ENCODE measurements around the gene MYO7B. TPM values are rescaled to one million over a fixed set of nuclear protein-coding genes. Genes with fewer than 3 reads are reported as not detected.
"Not testable (repeated sequence)": the region's sequence is repeated elsewhere in the genome, so short reads cannot be mapped to it uniquely, and the experiment has no call there.

The MYO7B gene
- total and polyA plus RNA-seq, 2 donors (not counting 1 experiment from before 2014, with no cell fraction given): 5.0 to 68.2 TPM

GRCh38 chr2:127523269-127523939, 12.1 kb upstream of the MYO7B start:
- 92% methylated on average over 5 of the region's 8 CpGs for WGBS (ENCODE audit: insufficient coverage)
- Histone ChIP-seq H3K9me3 (ENCODE audit: control extremely low read depth in 1 of 3, control insufficient read depth in 2 of 3, insufficient read depth in 1 of 3, low read length in 2 of 3) (no peaks in the 10 kb centered on the region), H3K36me3 (replicated peaks in 1 of 2; ENCODE audit: control extremely low read depth in 1 of 2, control insufficient read depth in 1 of 2, extremely low read depth in 1 of 2, insufficient read depth in 2 of 2, low read length in 1 of 2) (peaks cover 6 to 39% of the 10 kb centered on the region in 2 experiments), H3K9ac (ENCODE audit: low read length) (no peak overlapping the region), H3K27ac (ENCODE audit: low read length in 2 of 2) (peak overlapping the region in 1 of 2 donors; percentile 2), H3K4me1 (ENCODE audit: control insufficient read depth in 2 of 2, insufficient read depth in 2 of 2, low read length in 2 of 2) (peaks cover 17 to 21% of the 10 kb centered on the region in 2 donors), H3K27me3 (replicated peaks in 1 of 4; ENCODE audit: control extremely low read depth in 1 of 4, control insufficient read depth in 3 of 4, insufficient read depth in 4 of 4, low read length in 3 of 4) (no peaks in the 10 kb centered on the region), H3K4me3 (ENCODE audit: control extremely low read depth in 1 of 5, extremely low read depth in 1 of 5, insufficient read depth in 1 of 5, low read depth in 2 of 5, low read length in 4 of 5) (no peak overlapping the region), H3K79me2 (ENCODE audit: control insufficient read depth, insufficient read depth, low read length) (peaks cover 80% of the 10 kb centered on the region), H2AFZ (ENCODE audit: insufficient read depth, low read depth, low read length, poor library complexity, severe bottlenecking) (no peak overlapping the region), H4K20me1 (ENCODE audit: control insufficient read depth, insufficient read depth, low read length, poor library complexity, severe bottlenecking) (peaks cover 11% of the 10 kb centered on the region), H3K4me2 (replicated peaks; ENCODE audit: low read depth, low read length, poor library complexity, severe bottlenecking) (no peak overlapping the region)
- ChIA-PET CTCF (no interaction called here), POLR2A (no interaction called here)
- intact Hi-C loops (cut with micrococcal nuclease): no loop called here
- H3K27ac Mint-ChIP-seq: peak overlapping the region; percentile 12
- no peaks in the 10 kb centered on the region for H3K9me3 Mint-ChIP-seq (ENCODE audit: insufficient read depth)
- no peak for DNase-seq
- TF ChIP-seq EZH2 (IDR thresholded peaks at IDR 0.05; ENCODE audit: borderline replicate concordance, insufficient read depth, low read depth, low read length, poor library complexity, severe bottlenecking): no peak
- no peak for TF ChIP-seq CTCF (IDR thresholded peaks at IDR 0.05)
- no peak for ATAC-seq (ENCODE audit: low read depth)
- H3K4me1 Mint-ChIP-seq: peaks cover 38% of the 10 kb centered on the region
- peak overlapping the region; percentile 36 for H3K4me3 Mint-ChIP-seq
- H3K27me3 Mint-ChIP-seq: no peaks in the 10 kb centered on the region

- H3K4me2 ChIP-seq (replicated peaks; ENCODE audit: low read depth, low read length, poor library complexity, severe bottlenecking); H3K9me3 Mint-ChIP-seq (ENCODE audit: insufficient read depth); H3K27me3 ChIP-seq (replicated peaks in 1 of 4; ENCODE audit: control extremely low read depth in 1 of 4, control insufficient read depth in 3 of 4, insufficient read depth in 4 of 4, low read length in 3 of 4); ATAC-seq (ENCODE audit: low read depth); intact Hi-C loops (cut with micrococcal nuclease); DNase-seq; CTCF ChIA-PET; H3K9me3 ChIP-seq (ENCODE audit: control extremely low read depth in 1 of 3, control insufficient read depth in 2 of 3, insufficient read depth in 1 of 3, low read length in 2 of 3); H3K9ac ChIP-seq (ENCODE audit: low read length); H2AFZ ChIP-seq (ENCODE audit: insufficient read depth, low read depth, low read length, poor library complexity, severe bottlenecking); H3K4me3 ChIP-seq (ENCODE audit: control extremely low read depth in 1 of 5, extremely low read depth in 1 of 5, insufficient read depth in 1 of 5, low read depth in 2 of 5, low read length in 4 of 5); H3K27ac ChIP-seq (ENCODE audit: low read length in 2 of 2); POLR2A ChIA-PET; H3K27me3 Mint-ChIP-seq: not testable (repeated sequence)
- peaks cover 11% of the 10 kb centered on the region for H4K20me1 ChIP-seq (ENCODE audit: control insufficient read depth, insufficient read depth, low read length, poor library complexity, severe bottlenecking)
- peaks cover 38% of the 10 kb centered on the region for H3K4me1 Mint-ChIP-seq
- H3K36me3 ChIP-seq (replicated peaks in 1 of 2; ENCODE audit: control extremely low read depth in 1 of 2, control insufficient read depth in 1 of 2, extremely low read depth in 1 of 2, insufficient read depth in 2 of 2, low read length in 1 of 2): peaks cover 6 to 32% of the 10 kb centered on the region in 2 experiments
- H3K4me3 Mint-ChIP-seq: peak overlapping the region; percentile 36
- peaks cover 17 to 21% of the 10 kb centered on the region in 2 donors for H3K4me1 ChIP-seq (ENCODE audit: control insufficient read depth in 2 of 2, insufficient read depth in 2 of 2, low read length in 2 of 2)
- peak overlapping the region; percentile 37 for H3K27ac Mint-ChIP-seq
- 60% methylated on average over 1 of the region's 7 CpGs for WGBS (ENCODE audit: insufficient coverage)
- H3K79me2 ChIP-seq (ENCODE audit: control insufficient read depth, insufficient read depth, low read length): peaks cover 71% of the 10 kb centered on the region
Observed at GRCh38 chr2:127524198-127524834, 11.2 kb upstream of the MYO7B start.

Data from B cell (primary cell).